Bronchial smooth muscle cell (primary cell): ENCODE data around the gene RCCD1. TPM values are rescaled to one million over a fixed set of nuclear protein-coding genes. Genes with fewer than 3 reads are reported as not detected.

Source experiments
- total RNA-seq: library from RNA; depleted of rRNA; stranded (reverse); fragments of >200 nt; gene quantifications from 2 replicates; pipeline ENCODE4 v1.2.1, GENCODE V29; 2014

The RCCD1 gene
- 5.8 and 8.2 TPM in 2 replicates for total RNA-seq

GRCh38 chr15:90954712-90955623, at the start of gene RCCD1:
TSS of gene RCCD1 (plus strand) at chr15:90954884. CDS start at chr15:90956735, 1,851 bp downstream.

GRCh38 chr15:90931828-90932659, 22.6 kb upstream of the RCCD1 start, which contains the start of gene HDDC3:
TSS of gene HDDC3 (minus strand) at chr15:90932549. CDS start at chr15:90932540, 9 bp downstream.

GRCh38 chr15:90934949-90935751, 19.5 kb upstream of the RCCD1 start, which contains the start of gene UNC45A:
TSS of gene UNC45A (plus strand) at chr15:90935285. CDS start at chr15:90935325, 40 bp downstream.

GRCh38 chr15:90994417-90995311, 40.0 kb downstream of the RCCD1 start, which contains the start of gene PRC1:
TSS of gene PRC1 (minus strand) at chr15:90994535. CDS start at chr15:90994417, 118 bp downstream.

Other genes starting within 250 kb of the RCCD1 start
- gene BLM, start 237.5 kb upstream of the RCCD1 start, total RNA-seq, result 0.60 and 1.1 TPM in 2 replicates
- gene FURIN, start 86.3 kb upstream of the RCCD1 start, total RNA-seq, result 23.3 and 31.1 TPM in 2 replicates
- gene FES, start 70.4 kb upstream of the RCCD1 start, total RNA-seq, result 30.7 and 52.2 TPM in 2 replicates
- gene MAN2A2, start 51.6 kb upstream of the RCCD1 start, total RNA-seq, result 6.8 and 11.2 TPM in 2 replicates
- gene HDDC3, start 22.3 kb upstream of the RCCD1 start, total RNA-seq, result 10.2 and 16.2 TPM in 2 replicates
- 103 and 124 TPM in 2 replicates for gene UNC45A, start 19.6 kb upstream of the RCCD1 start, total RNA-seq
- 10.7 and 25.7 TPM in 2 replicates for gene PRC1, start 39.7 kb downstream of the RCCD1 start, total RNA-seq
- gene VPS33B, start 67.7 kb downstream of the RCCD1 start, total RNA-seq, result 11.5 and 12.1 TPM in 2 replicates
- gene SV2B, start 145.4 kb downstream of the RCCD1 start, total RNA-seq, result under 0.01 TPM in 2 replicates